ENCODE data around the gene MACF1.

The MACF1 gene

GRCh38 chr1:39301606-39302005 is 97.1 kb downstream of the MACF1 start:
- TF ChIP-seq GATA1 (IDR thresholded peaks at IDR 0.05; ENCODE audit: low read depth, low read length) (no peak), POLR2A (IDR thresholded peaks at IDR 0.05; ENCODE audit: low read length) (no peak)
- DNase-seq: no peak

DNA sequence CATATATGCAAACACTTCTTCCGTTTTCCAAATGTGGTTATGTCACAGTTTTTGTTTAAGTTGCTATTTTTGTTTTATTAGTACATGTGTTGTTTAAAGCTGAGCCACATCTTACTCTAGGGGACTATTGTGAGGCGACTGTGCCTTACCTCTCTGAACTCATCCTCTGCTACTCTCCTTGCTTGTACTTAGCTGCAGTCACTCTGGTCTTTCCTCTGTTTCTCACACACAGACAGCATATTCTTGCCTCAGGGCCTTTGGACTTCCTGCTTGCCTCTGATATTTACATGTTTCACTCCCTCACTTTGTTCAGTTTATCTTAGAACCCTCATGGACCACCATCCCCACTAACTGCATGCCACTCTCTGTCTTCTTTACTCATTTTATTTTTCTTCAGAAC is 101.1 kb downstream of the MACF1 start:
- DNase-seq: no peak
- TF ChIP-seq GATA1 (IDR thresholded peaks at IDR 0.05; ENCODE audit: low read depth, low read length): no peak
- TF ChIP-seq POLR2A (IDR thresholded peaks at IDR 0.05; ENCODE audit: low read length): no peak

GRCh38 chr1:39310015-39310414 is 105.5 kb downstream of the MACF1 start:
- no peak for DNase-seq
- TF ChIP-seq POLR2A (IDR thresholded peaks at IDR 0.05; ENCODE audit: low read length): no peak
- TF ChIP-seq GATA1 (IDR thresholded peaks at IDR 0.05; ENCODE audit: low read depth, low read length): no peak

GRCh38 chr1:39310691-39311090 is 106.2 kb downstream of the MACF1 start:
- no peak for DNase-seq
- TF ChIP-seq GATA1 (IDR thresholded peaks at IDR 0.05; ENCODE audit: low read depth, low read length) (no peak), POLR2A (IDR thresholded peaks at IDR 0.05; ENCODE audit: low read length) (no peak)

DNA sequence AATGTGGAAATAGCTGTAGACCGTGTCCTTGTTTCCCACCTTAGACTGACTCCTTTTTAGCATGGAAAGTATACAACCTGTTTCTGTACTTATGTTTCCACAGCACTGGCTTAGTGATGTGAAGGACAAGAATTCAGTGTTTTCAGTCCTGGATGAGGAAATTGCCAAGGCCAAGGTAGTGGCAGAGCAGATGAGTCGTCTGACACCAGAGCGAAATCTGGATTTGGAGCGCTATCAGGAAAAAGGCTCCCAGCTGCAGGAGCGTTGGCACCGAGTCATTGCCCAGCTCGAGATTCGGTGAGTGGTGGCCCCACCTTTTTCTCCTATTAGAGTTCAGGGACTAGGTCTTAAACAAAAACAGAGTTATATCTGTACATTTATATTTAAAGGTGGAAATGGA is 112.6 kb downstream of the MACF1 start:
- no peak for DNase-seq

DNA sequence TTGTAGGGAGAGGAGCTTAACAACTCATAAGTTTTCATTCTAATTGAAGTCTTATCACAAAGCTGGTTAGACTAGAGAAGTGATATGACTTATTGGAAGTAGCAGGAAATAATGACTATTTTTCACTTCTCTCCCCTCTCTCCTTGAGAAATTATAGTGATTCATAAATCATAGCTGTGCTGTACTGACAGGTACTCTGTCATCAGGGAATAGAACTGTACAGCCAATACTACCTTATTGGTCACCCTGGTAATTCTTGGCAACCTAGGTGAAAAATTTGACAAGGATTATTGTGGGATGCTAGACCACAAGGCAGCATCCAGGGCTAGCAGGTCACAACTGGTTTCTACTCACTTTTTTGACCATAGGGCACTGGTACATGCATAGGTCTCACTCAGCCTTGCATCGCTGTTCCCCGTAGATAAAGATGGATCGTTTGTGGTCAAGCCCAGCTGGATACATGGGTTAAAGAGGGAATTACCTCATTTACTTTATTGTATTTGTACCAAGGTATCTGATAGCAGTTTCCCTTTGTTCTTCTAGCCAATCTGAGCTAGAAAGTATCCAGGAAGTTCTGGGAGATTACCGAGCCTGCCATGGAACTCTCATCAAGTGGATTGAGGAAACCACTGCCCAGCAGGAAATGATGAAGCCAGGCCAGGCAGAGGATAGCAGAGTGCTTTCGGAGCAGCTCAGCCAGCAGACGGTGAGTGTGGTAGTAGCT is 113.6 kb downstream of the MACF1 start:
- TF ChIP-seq POLR2A (IDR thresholded peaks at IDR 0.05; ENCODE audit: low read length) (no peak), GATA1 (IDR thresholded peaks at IDR 0.05; ENCODE audit: low read depth, low read length) (no peak)
- no peak for DNase-seq

More for the DNA sequence above, 112.6 kb downstream of the MACF1 start:
- TF ChIP-seq GATA1 (IDR thresholded peaks at IDR 0.05; ENCODE audit: low read depth, low read length) (no peak), POLR2A (IDR thresholded peaks at IDR 0.05; ENCODE audit: low read length) (no peak)

GRCh38 chr1:39321979-39322378 is 117.5 kb downstream of the MACF1 start:
- no peak for DNase-seq
- TF ChIP-seq POLR2A (IDR thresholded peaks at IDR 0.05; ENCODE audit: low read length) (no peak), GATA1 (IDR thresholded peaks at IDR 0.05; ENCODE audit: low read depth, low read length) (no peak)

DNA sequence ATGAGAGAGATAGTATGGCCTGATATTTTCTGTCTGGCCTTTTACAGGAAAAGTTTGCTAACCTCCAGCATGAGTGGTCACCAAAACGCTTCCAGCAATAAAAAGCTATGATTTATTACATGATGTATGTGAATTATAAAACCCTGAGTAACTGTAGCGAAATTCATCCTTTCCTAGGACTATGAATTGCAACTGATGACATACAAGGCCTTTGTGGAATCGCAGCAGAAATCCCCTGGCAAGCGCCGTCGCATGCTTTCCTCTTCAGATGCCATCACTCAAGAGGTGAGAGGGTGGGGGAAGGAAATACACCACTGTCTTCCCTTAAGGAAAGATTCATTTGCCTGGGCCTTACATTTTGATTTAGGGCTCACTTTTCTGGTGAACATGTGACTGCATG is 117.9 kb downstream of the MACF1 start:
- DNase-seq: no peak
- TF ChIP-seq GATA1 (IDR thresholded peaks at IDR 0.05; ENCODE audit: low read depth, low read length) (no peak), POLR2A (IDR thresholded peaks at IDR 0.05; ENCODE audit: low read length) (no peak)

DNA sequence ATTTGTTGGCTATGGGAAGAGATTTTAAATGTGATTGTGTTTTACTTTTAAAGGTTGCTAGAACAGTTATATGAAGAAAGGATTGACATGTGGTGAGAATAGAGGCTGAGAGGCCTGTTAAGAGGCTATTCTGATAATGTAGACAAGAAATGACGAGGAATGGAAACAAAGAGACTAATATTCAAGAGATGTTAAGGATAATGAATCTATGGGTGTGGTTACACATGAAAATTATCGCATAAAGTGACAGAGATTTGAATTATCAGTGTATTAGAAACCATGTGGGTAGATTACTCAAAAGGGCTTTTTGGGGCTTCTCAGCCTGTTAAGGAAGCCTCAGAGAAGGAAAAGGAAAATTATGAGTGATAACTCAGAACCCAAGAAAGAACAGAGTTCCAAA is 120.4 kb downstream of the MACF1 start:
- TF ChIP-seq GATA1 (IDR thresholded peaks at IDR 0.05; ENCODE audit: low read depth, low read length) (no peak), POLR2A (IDR thresholded peaks at IDR 0.05; ENCODE audit: low read length) (no peak)
- no peak for DNase-seq

- peak in 1 of 2 experiments; percentile 54 for DNase-seq
- TF ChIP-seq POLR2A (IDR thresholded peaks at IDR 0.05; ENCODE audit: low read length) (no peak), GATA1 (IDR thresholded peaks at IDR 0.05; ENCODE audit: low read depth, low read length) (no peak)
These were observed 122.3 kb downstream of the MACF1 start for GRCh38 chr1:39326836-39327235.

- TF ChIP-seq POLR2A (IDR thresholded peaks at IDR 0.05; ENCODE audit: low read length) (no peak), GATA1 (IDR thresholded peaks at IDR 0.05; ENCODE audit: low read depth, low read length) (no peak)
- no peak for DNase-seq
These were observed 123.6 kb downstream of the MACF1 start for GRCh38 chr1:39328095-39328494.

- DNase-seq: no peak
- no peak for TF ChIP-seq POLR2A (IDR thresholded peaks at IDR 0.05; ENCODE audit: low read length)
- TF ChIP-seq GATA1 (IDR thresholded peaks at IDR 0.05; ENCODE audit: low read depth, low read length): no peak
These were observed 124.2 kb downstream of the MACF1 start for GRCh38 chr1:39328586-39329121.

DNA sequence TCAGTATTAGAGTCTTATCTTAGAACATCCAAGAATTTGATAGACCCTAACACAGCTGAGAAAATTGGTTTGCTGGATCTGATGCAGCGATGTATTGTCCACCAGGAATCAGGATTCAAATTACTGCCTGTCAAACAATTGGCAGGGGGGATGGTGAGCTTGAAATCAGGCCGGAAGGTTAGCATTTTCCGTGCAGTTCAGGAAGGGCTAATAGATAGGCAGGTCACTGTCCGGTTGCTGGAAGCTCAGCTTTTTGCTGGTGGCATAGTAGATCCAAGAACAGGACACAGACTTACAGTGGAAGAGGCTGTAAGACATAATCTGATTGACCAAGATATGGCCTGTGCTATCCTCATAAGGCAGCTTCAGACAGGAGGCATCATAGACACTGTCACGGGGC is 127.2 kb downstream of the MACF1 start:
- no peak for DNase-seq
- TF ChIP-seq POLR2A (IDR thresholded peaks at IDR 0.05; ENCODE audit: low read length) (no peak), GATA1 (IDR thresholded peaks at IDR 0.05; ENCODE audit: low read depth, low read length) (no peak)

GRCh38 chr1:39332291-39332690 is 127.8 kb downstream of the MACF1 start:
- DNase-seq: no peak
- TF ChIP-seq GATA1 (IDR thresholded peaks at IDR 0.05; ENCODE audit: low read depth, low read length) (no peak), POLR2A (IDR thresholded peaks at IDR 0.05; ENCODE audit: low read length) (no peak)

DNA sequence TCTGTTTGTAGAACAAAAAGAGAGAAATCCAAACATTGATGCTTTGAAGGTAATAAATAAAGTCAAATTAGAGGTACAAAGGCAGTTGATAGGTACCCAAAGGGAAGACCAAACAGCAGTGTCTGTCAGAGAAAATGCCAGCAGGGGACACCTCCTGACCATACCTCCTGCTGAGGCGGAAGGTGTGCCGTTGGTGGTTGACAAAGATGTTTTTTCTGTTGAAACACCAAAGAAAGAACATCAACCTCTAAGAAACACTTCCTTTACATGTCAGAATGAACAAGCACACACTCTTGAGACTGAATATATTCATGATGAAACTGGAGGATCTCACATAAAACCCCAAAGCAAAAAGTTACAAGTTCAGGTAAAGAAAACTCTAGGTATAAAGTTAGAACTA is 128.3 kb downstream of the MACF1 start:
- no peak for TF ChIP-seq GATA1 (IDR thresholded peaks at IDR 0.05; ENCODE audit: low read depth, low read length)
- TF ChIP-seq POLR2A (IDR thresholded peaks at IDR 0.05; ENCODE audit: low read length): no peak

More for the DNA sequence above, 128.3 kb downstream of the MACF1 start:
- no peak for DNase-seq
